CD4-positive, alpha-beta T cell treated with Interleukin-6 for 4 hours (primary cell): ENCODE results near the gene PDE4D.
"Not testable (repeated sequence)": the region's sequence is repeated elsewhere in the genome, so short reads cannot be mapped to it uniquely, and the experiment has no call there.

Experiments used
- DNase-seq: peaks from one replicate; pipeline ENCODE4 v3.0.0-alpha.2; 2020; ENCODE audit warnings: mixed read lengths

Gene PDE4D

DNA sequence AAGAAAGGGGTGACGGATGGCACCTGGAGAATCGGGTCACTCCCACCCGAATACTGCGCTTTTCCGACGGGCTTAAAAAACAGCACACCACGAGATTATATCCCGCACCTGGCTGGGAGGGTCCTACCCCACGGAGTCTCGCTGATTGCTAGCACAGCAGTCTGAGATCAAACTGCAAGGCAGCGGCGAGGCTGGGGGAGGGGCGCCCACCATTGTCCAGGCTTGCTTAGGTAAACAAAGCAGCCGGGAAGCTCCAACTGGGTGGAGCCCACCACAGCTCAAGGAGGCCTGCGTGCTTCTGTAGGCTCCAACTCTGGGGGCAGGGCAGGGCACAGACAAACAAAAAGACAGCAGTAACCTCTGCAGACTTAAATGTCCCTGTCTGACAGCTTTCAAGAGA is 498.6 kb downstream of the PDE4D start:
- not testable (repeated sequence) for DNase-seq

- no peak for DNase-seq
Measured at GRCh38 chr5:59393585-59394420, 499.7 kb downstream of the PDE4D start.

DNA sequence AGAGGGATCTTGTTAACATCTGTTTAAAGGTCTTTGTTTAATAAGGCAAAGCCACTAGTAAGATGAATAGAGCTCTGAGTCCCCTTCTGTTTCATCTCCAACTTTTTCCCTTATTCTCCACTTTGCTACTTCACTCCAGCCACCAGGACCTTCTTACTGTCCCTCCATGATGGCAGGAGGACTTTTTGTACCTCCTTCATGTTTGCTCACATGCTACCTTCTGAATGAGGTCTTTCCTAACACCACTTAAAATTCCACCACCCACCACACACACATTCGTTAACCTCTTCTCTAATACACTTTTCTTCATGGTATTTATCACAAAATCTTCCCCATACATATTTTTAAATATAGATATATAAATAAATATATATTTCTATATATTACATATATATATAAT is 501.9 kb downstream of the PDE4D start:
- DNase-seq: no peak

DNA sequence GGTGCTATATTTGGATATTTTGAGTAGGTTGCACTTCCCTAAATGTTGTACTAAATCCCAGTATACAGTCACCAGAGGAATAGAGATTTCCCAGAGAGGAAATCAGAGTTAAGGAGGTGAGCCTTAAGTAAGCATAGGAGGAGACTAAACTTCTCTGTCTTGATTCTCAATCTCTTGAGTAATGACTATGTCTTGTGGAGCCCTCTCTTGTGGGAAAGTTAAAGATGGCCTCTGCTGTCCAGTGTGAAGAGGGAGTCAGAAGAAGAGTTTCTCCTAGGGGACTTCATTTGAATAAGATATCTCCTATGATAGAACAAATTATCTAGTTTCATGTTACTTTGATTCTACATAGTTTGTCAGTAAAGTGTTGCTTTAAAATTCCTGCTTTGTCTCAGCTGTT is 502.5 kb downstream of the PDE4D start:
- no peak for DNase-seq

DNA sequence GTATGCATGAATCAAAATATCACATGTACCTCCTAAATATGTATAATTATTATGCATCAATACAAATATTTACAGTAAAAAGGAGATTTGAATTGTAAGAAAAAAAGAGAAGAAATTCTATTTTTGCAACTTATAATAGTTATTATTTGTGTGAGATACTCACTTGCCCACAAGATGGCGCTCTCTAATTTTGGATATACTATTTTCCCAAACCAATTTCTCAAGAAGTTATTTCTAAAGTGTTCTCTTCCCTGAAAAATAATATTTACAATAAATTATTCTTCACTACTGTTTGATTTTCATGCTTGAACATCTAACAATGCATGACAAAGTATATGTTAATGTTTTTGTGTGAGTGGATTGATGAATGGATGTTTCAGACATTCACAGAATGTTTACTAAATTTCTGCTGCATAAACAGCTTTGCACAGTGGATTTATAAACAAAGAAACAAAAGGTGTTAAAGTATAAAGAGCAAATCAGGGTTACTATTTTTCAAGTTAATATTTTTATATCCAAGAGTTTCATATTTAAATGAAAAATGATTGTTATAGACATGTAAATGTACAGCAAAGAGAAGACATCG is 503.4 kb downstream of the PDE4D start:
- DNase-seq: peak; percentile 27

DNA sequence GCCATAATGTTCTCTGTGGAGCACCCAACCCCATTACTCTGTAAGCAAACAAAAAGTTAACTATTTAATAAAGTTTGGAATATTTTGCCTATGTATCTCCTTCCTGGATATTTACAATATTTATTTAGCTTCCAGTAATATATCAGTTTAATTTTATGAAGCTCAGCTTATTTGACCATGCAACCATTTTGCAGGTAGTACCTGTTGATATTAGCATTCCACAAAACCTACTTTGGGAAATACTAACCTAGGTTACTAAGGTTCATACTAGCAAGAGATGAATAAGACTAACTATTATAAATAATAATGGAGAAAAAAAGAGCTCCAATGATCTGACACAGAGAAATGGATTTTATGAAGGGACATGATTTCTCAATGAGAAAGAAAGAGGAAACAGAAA is 506.4 kb downstream of the PDE4D start:
- DNase-seq: no peak

DNA sequence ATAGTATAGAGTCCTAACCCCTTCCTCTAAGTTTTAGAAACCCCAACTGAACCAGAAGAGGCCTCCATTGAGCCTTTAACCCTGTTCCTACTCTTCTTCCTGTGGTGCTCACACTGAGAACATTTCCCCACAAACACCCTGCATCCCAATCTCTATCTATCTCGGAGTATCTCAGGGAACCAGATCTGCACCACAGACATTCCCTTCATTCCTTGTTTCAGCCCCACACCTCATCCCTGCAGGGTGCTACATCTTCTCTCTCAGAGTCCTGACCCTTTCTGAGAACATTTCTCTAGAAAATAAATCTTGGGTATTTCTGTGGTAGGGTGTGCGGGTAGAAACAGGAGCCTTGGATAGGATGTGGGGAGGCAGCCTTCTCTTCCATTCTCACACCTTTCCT is 507.8 kb downstream of the PDE4D start:
- DNase-seq: no peak

GRCh38 chr5:59380350-59380951 is 513.1 kb downstream of the PDE4D start:
- no peak for DNase-seq

GRCh38 chr5:59374036-59374435 is 519.5 kb downstream of the PDE4D start:
- not testable (repeated sequence) for DNase-seq

- no peak for DNase-seq
Measured at GRCh38 chr5:59371525-59372127, 521.9 kb downstream of the PDE4D start.

DNA sequence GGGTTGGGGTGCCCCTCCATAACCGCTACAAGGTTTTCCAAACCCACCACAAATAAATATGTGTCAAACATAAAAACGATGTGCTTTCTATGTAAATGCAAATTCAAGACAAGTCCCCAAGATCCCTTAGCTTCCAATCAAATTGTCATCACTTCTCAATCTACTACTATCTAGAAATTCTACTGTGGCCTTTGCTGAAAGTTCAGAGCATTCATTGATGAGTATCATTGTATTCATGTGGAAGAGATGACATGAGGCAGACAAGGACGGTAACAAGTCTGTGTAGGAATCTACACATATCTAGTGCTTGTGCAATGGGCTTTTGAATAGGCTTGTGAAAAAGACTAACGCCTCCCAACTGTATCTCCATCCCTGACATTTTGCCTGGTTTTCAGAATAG is 524.6 kb downstream of the PDE4D start:
- DNase-seq: no peak

DNA sequence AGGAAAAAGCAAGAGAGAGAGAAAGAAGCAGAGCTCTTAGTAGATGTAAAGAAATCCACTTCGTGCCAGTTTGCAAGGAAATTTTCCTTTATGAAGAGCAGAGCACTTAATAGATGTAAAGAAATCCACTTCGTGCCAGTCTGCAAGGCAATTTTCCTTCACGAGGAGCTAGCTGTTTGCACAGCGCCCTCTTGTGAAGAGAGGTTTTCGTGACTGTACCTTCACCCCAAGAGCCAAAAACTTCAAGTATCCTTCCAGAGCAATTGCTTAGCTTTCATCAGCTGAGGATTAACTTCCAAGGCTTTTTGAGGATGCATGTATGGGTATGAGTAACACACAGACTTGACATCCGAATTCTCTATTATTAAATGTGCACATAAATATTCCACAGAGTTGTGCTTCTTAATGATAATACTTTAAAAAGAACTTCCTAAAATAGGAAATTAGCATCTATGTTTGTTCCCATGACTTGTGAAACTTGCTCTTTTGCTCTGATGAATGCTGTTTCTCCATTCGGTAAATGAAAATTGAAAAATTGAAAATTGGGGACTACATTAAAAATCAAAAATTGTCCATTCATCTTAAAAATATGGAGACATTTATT is 525.6 kb downstream of the PDE4D start:
- peak; percentile 45 for DNase-seq

DNA sequence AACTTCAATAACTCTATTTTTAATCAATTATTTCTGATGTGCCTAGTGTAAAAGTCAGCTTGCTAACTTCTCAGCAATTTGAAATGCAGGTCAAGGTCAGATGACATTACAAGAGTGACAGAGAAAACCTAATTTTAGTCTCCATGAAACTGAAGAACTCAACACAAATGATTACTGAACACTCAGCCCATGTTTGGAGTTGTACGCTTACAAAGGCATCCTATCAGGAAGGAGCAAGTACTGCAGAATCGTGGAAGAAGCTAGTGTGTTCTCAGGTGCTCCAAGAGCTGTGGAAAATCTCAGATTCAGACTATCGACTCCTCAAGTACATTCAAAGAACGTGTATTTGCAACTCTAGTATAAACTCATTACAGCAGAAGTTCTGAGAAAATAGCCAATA is 526.7 kb downstream of the PDE4D start:
- no peak for DNase-seq

- DNase-seq: no peak
Measured at GRCh38 chr5:59362438-59362837, 531.1 kb downstream of the PDE4D start.

DNA sequence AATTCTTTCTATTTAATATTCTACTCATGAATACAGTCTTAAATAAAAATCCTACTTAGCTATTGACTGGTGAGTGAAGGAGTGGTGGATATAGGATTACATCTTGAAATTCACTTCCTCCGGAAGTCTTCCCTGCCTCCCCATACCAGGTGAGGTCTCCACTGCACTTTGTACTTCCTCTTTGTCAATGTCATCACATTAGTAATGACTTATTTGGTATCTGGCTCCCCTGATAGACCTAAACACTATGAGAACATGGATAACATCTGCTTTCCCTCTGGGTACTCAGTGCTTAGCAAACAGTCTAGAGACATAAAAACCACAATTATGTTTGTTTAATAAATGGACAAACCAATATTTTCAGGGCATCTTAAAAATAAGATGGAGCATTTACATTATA is 532.1 kb downstream of the PDE4D start:
- no peak for DNase-seq

GRCh38 chr5:59360130-59360555 is 533.4 kb downstream of the PDE4D start:
- no peak for DNase-seq

DNA sequence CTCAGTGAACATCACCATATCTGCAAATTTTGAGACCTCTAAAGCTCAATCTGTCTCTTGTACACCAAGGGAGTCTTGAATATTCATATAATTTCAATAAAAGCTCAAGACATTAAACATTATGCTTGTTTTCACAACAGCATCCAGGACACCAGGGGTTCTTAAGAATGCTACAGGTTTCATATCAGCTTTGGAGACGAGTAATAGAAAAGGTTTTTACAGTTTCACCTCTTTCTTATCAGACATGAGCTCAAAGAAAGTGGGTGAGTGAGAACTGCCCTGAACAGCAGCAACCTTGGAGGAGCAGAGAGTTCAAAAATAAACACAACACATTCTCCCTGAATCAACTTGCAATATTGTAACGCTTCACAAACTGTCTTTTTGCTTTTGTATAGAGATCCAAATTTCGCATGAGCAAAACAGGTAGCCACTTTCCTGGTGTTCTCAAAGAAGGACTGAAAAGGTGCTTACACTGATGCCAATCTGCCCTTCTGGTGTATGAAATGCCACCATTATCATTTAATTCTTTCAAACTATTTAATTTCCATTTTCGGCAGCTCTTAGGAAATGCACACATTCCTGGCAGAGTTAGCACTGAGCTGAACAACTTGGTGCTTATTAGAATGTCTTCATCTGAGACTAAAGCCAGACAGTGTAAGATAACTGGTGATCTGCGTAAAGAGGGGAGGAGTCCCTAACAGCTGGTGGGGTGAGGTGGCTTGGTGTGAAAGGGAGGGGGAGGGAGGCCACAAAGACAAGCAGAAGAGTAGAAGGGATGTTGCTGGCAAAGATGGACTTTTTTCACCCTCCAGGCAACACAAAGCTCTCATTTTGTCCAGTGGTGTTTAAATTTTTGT is 535.3 kb downstream of the PDE4D start:
- no peak for DNase-seq

GRCh38 chr5:59357381-59357977 is 536.0 kb downstream of the PDE4D start:
- DNase-seq: no peak

GRCh38 chr5:59356813-59357380 is 536.6 kb downstream of the PDE4D start:
- no peak for DNase-seq

- DNase-seq: no peak
Measured at GRCh38 chr5:59354811-59355210, 538.7 kb downstream of the PDE4D start.

DNA sequence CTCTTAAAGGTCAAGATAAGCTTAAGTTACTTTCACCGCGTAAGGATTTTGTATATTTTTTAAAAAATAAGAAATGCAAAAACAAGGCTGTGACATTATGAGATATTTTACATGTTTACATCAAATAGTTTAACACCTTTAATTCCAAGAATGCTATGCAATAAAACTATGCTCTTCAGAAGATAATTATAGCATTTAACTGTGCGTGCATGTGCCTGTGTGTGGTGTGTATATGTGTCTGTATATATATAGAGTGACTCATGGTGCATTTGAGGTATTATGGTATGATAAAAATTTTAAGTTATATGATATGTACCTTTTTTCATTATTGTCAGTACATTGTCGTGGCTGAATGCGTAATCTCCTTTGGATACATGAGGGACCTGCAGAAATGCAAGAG is 539.3 kb downstream of the PDE4D start:
- DNase-seq: no peak
